ENCODE data around the gene SARDH.

The SARDH gene

GRCh38 chr9:133666387-133666786 is 71.8 kb downstream of the SARDH start:
- H3K9me3 ChIP-seq (replicated peaks; ENCODE audit: insufficient read depth, low read length), result no peaks in the 10 kb centered on the region
- H3K36me3 ChIP-seq (replicated peaks; ENCODE audit: insufficient read depth, low read length), result no peaks in the 10 kb centered on the region
- TF ChIP-seq CTCF (IDR thresholded peaks at IDR 0.05; ENCODE audit: low read length) (no peak), EZH2phosphoT487 (IDR thresholded peaks at IDR 0.05; ENCODE audit: low read length) (no peak), EZH2 (optimal IDR thresholded peaks at IDR 0.05; ENCODE audit: low read depth, low read length) (no peak)
- no peak overlapping the region for H2AFZ ChIP-seq (ENCODE audit: low read length)
- H3K79me2 ChIP-seq (ENCODE audit: low read length), result no peaks in the 10 kb centered on the region
- no peak overlapping the region for H3K9ac ChIP-seq (ENCODE audit: low read length)
- no peaks in the 10 kb centered on the region for H3K9me2 ChIP-seq (replicated peaks; ENCODE audit: insufficient read depth, low read length)
- H3K4me1 ChIP-seq (ENCODE audit: low read length), result no peaks in the 10 kb centered on the region
- no peak overlapping the region for H3K4me3 ChIP-seq (ENCODE audit: low read length)
- no peak overlapping the region for H3K27ac ChIP-seq (ENCODE audit: low read length)
- no peaks in the 10 kb centered on the region for H3F3A ChIP-seq (ENCODE audit: insufficient read depth, low read length)
- peaks cover 80% of the 10 kb centered on the region for H3K27me3 ChIP-seq (replicated peaks; ENCODE audit: insufficient read depth, low read length)
- DNase-seq, result no peak
- no peaks in the 10 kb centered on the region for H4K20me1 ChIP-seq (ENCODE audit: insufficient read depth, low read length)
- no peak overlapping the region for H3K4me2 ChIP-seq (ENCODE audit: low read depth, low read length)

- peaks cover 79% of the 10 kb centered on the region for H3K27me3 ChIP-seq (replicated peaks; ENCODE audit: insufficient read depth, low read length)
These were observed 72.6 kb downstream of the SARDH start for GRCh38 chr9:133665535-133665934.

GRCh38 chr9:133665096-133665495 is 73.1 kb downstream of the SARDH start:
- Histone ChIP-seq H3K9ac (ENCODE audit: low read length) (no peak overlapping the region), H3K27me3 (replicated peaks; ENCODE audit: insufficient read depth, low read length) (peaks cover 80% of the 10 kb centered on the region), H3K4me1 (ENCODE audit: low read length) (no peaks in the 10 kb centered on the region), H2AFZ (ENCODE audit: low read length) (no peak overlapping the region), H3K4me3 (ENCODE audit: low read length) (no peak overlapping the region), H3K27ac (ENCODE audit: low read length) (no peak overlapping the region), H4K20me1 (ENCODE audit: insufficient read depth, low read length) (no peaks in the 10 kb centered on the region), H3F3A (ENCODE audit: insufficient read depth, low read length) (no peaks in the 10 kb centered on the region), H3K4me2 (ENCODE audit: low read depth, low read length) (no peak overlapping the region), H3K9me2 (replicated peaks; ENCODE audit: insufficient read depth, low read length) (no peaks in the 10 kb centered on the region), H3K9me3 (replicated peaks; ENCODE audit: insufficient read depth, low read length) (no peaks in the 10 kb centered on the region), H3K36me3 (replicated peaks; ENCODE audit: insufficient read depth, low read length) (no peaks in the 10 kb centered on the region), H3K79me2 (ENCODE audit: low read length) (no peaks in the 10 kb centered on the region)
- TF ChIP-seq EZH2phosphoT487 (IDR thresholded peaks at IDR 0.05; ENCODE audit: low read length) (no peak), CTCF (IDR thresholded peaks at IDR 0.05; ENCODE audit: low read length) (no peak), EZH2 (optimal IDR thresholded peaks at IDR 0.05; ENCODE audit: low read depth, low read length) (no peak)
- no peak for DNase-seq

More at GRCh38 chr9:133665535-133665934, 72.6 kb downstream of the SARDH start:
- Histone ChIP-seq H3K9me2 (replicated peaks; ENCODE audit: insufficient read depth, low read length) (no peaks in the 10 kb centered on the region), H3K36me3 (replicated peaks; ENCODE audit: insufficient read depth, low read length) (no peaks in the 10 kb centered on the region), H4K20me1 (ENCODE audit: insufficient read depth, low read length) (no peaks in the 10 kb centered on the region), H2AFZ (ENCODE audit: low read length) (no peak overlapping the region), H3K4me3 (ENCODE audit: low read length) (no peak overlapping the region), H3K27ac (ENCODE audit: low read length) (no peak overlapping the region), H3F3A (ENCODE audit: insufficient read depth, low read length) (no peaks in the 10 kb centered on the region), H3K4me2 (ENCODE audit: low read depth, low read length) (no peak overlapping the region), H3K9ac (ENCODE audit: low read length) (no peak overlapping the region), H3K4me1 (ENCODE audit: low read length) (no peaks in the 10 kb centered on the region), H3K79me2 (ENCODE audit: low read length) (no peaks in the 10 kb centered on the region), H3K9me3 (replicated peaks; ENCODE audit: insufficient read depth, low read length) (no peaks in the 10 kb centered on the region)
- no peak for DNase-seq
- TF ChIP-seq EZH2 (optimal IDR thresholded peaks at IDR 0.05; ENCODE audit: low read depth, low read length), result no peak

- peaks cover 82% of the 10 kb centered on the region for H3K27me3 ChIP-seq (replicated peaks; ENCODE audit: insufficient read depth, low read length)
- H3K9me3 ChIP-seq (replicated peaks; ENCODE audit: insufficient read depth, low read length), result no peaks in the 10 kb centered on the region
- no peak for DNase-seq
- H2AFZ ChIP-seq (ENCODE audit: low read length), result no peak overlapping the region
- H3K36me3 ChIP-seq (replicated peaks; ENCODE audit: insufficient read depth, low read length), result no peaks in the 10 kb centered on the region
- no peak overlapping the region for H3K27ac ChIP-seq (ENCODE audit: low read length)
- H3K79me2 ChIP-seq (ENCODE audit: low read length), result no peaks in the 10 kb centered on the region
- H3F3A ChIP-seq (ENCODE audit: insufficient read depth, low read length), result no peaks in the 10 kb centered on the region
- no peak overlapping the region for H3K4me3 ChIP-seq (ENCODE audit: low read length)
- TF ChIP-seq EZH2phosphoT487 (IDR thresholded peaks at IDR 0.05; ENCODE audit: low read length) (no peak), CTCF (IDR thresholded peaks at IDR 0.05; ENCODE audit: low read length) (no peak), EZH2 (optimal IDR thresholded peaks at IDR 0.05; ENCODE audit: low read depth, low read length) (no peak)
- H3K4me2 ChIP-seq (ENCODE audit: low read depth, low read length), result no peak overlapping the region
- no peaks in the 10 kb centered on the region for H3K9me2 ChIP-seq (replicated peaks; ENCODE audit: insufficient read depth, low read length)
- no peaks in the 10 kb centered on the region for H3K4me1 ChIP-seq (ENCODE audit: low read length)
- H4K20me1 ChIP-seq (ENCODE audit: insufficient read depth, low read length), result no peaks in the 10 kb centered on the region
- H3K9ac ChIP-seq (ENCODE audit: low read length), result no peak overlapping the region
These were observed 73.7 kb downstream of the SARDH start for GRCh38 chr9:133664173-133665050.
